Limb (tissue), 2 donors: ENCODE measurements around the gene TNFSF15.
"Not testable (repeated sequence)": the region's sequence is repeated elsewhere in the genome, so short reads cannot be mapped to it uniquely, and the experiment has no call there.

Experiments used
- DNase-seq, 2 donors: peaks; one replicate each; pipeline ENCODE4 v3.0.0-alpha.2; 2016; ENCODE audit errors: extremely low spot score in 2 of 2

TNFSF15 gene

GRCh38 chr9:114756920-114757319 lies 48.9 kb downstream of the TNFSF15 start:
- no peak for DNase-seq

GRCh38 chr9:114754581-114754980 lies 51.3 kb downstream of the TNFSF15 start:
- no peak for DNase-seq

- DNase-seq = peak in 1 of 2 donors; percentile 78
Measured at GRCh38 chr9:114746591-114747346, 59.1 kb downstream of the TNFSF15 start.

- no peak for DNase-seq
Measured at GRCh38 chr9:114745879-114746550, 59.8 kb downstream of the TNFSF15 start.

GRCh38 chr9:114745108-114745848 lies 60.6 kb downstream of the TNFSF15 start:
- DNase-seq = no peak

GRCh38 chr9:114743446-114743845 lies 62.4 kb downstream of the TNFSF15 start:
- DNase-seq = no peak

- no peak for DNase-seq
Measured at GRCh38 chr9:114742947-114743346, 62.9 kb downstream of the TNFSF15 start.

- DNase-seq = not testable (repeated sequence)
Measured at GRCh38 chr9:114741521-114741920, 64.3 kb downstream of the TNFSF15 start.

GRCh38 chr9:114738581-114739316 lies 67.1 kb downstream of the TNFSF15 start:
- peak in 1 of 2 donors; percentile 64 for DNase-seq

GRCh38 chr9:114737847-114738246 lies 68.0 kb downstream of the TNFSF15 start:
- no peak for DNase-seq

- DNase-seq = no peak
Measured at GRCh38 chr9:114737118-114737517, 68.7 kb downstream of the TNFSF15 start.

GRCh38 chr9:114735704-114736103 lies 70.1 kb downstream of the TNFSF15 start:
- DNase-seq = no peak

GRCh38 chr9:114735139-114735538 lies 70.7 kb downstream of the TNFSF15 start:
- DNase-seq = not testable (repeated sequence)
